Activated naive CD8-positive, alpha-beta T cell treated with anti-CD3 and anti-CD28 coated beads, Interleukin-2, amount 10 ng/mL, durations not matched to agents 7 days and 5 days (primary cell): ENCODE results near the gene LEPROT. TPM values are rescaled to one million over a fixed set of nuclear protein-coding genes. Genes with fewer than 3 reads are reported as not detected.

ENCODE experiments used
- ATAC-seq: fragments of 150-1000 bp; cut with Tn5 transposase; one replicate; pipeline ENCODE4 v1.10.0; 2021; ENCODE audit warnings: low read depth, moderate library complexity
- POLR2A ChIA-PET: fragments of 350-600 bp; sonication (Branson Sonifier 250); formaldehyde crosslinking; loops from one replicate; lab custom pipeline; 2021; ENCODE audit warnings: antibody characterized with exemption; lab: Charles Lee
- DNase-seq: peaks from one replicate; pipeline ENCODE4 v3.0.0; 2021
- H3K27ac Mint-ChIP-seq: one replicate; pipeline ENCODE4 v1.8.0; 2022; ENCODE audit warnings: mild to moderate bottlenecking, mixed read lengths
- H3K27me3 Mint-ChIP-seq: one replicate; pipeline ENCODE4 v1.8.0; 2022; ENCODE audit warnings: mild to moderate bottlenecking, moderate library complexity, mixed read lengths
- H3K36me3 Mint-ChIP-seq: one replicate; pipeline ENCODE4 v1.8.0; 2021; ENCODE audit warnings: mild to moderate bottlenecking, mixed read lengths
- H3K4me1 Mint-ChIP-seq: one replicate; pipeline ENCODE4 v1.8.0; 2021; ENCODE audit warnings: mixed read lengths
- H3K4me3 Mint-ChIP-seq: one replicate; pipeline ENCODE4 v1.8.0; 2022; ENCODE audit warnings: mild to moderate bottlenecking, moderate library complexity, mixed read lengths
- H3K9me3 Mint-ChIP-seq: one replicate; pipeline ENCODE4 v1.8.0; 2021; ENCODE audit warnings: mixed read lengths
- total RNA-seq, 2 experiments: library from RNA; stranded (reverse); gene quantifications; one replicate each; pipeline ENCODE4 v1.2.3, GENCODE V29; 2021

LEPROT gene
- total RNA-seq, 2 experiments from 2014 or later = 25.9 to 27.5 TPM

GRCh38 chr1:65395887-65396612, 24.4 kb upstream of the LEPROT start:
- H3K9me3 Mint-ChIP-seq = no peaks in the 10 kb centered on the region
- ATAC-seq (peak; percentile 18), DNase-seq (no peak)
- H3K4me3 Mint-ChIP-seq = no peak overlapping the region
- POLR2A ChIA-PET = no interaction called here
- no peaks in the 10 kb centered on the region for H3K27me3 Mint-ChIP-seq
- peak overlapping the region; percentile 3 for H3K27ac Mint-ChIP-seq
- H3K4me1 Mint-ChIP-seq = peaks cover 46% of the 10 kb centered on the region
- H3K36me3 Mint-ChIP-seq = peaks cover 9% of the 10 kb centered on the region

GRCh38 chr1:65398083-65398482, 22.4 kb upstream of the LEPROT start:
- no peaks in the 10 kb centered on the region for H3K9me3 Mint-ChIP-seq
- no peak for DNase-seq
- ATAC-seq = no peak
- H3K27me3 Mint-ChIP-seq = no peaks in the 10 kb centered on the region
- POLR2A ChIA-PET = no interaction called here
- no peak overlapping the region for H3K4me3 Mint-ChIP-seq
- peaks cover 9% of the 10 kb centered on the region for H3K36me3 Mint-ChIP-seq
- H3K27ac Mint-ChIP-seq = peak overlapping the region; percentile 39
- H3K4me1 Mint-ChIP-seq = peaks cover 42% of the 10 kb centered on the region

- ATAC-seq = no peak
- Mint-ChIP-seq H3K9me3 (no peaks in the 10 kb centered on the region), H3K27ac (no peak overlapping the region), H3K4me3 (no peak overlapping the region), H3K36me3 (peaks cover 9% of the 10 kb centered on the region), H3K27me3 (no peaks in the 10 kb centered on the region), H3K4me1 (peaks cover 35% of the 10 kb centered on the region)
- POLR2A ChIA-PET = no interaction called here
- DNase-seq = no peak
Measured at GRCh38 chr1:65399003-65399402, 21.5 kb upstream of the LEPROT start.

GRCh38 chr1:65401612-65402011, 18.9 kb upstream of the LEPROT start:
- Mint-ChIP-seq H3K27ac (no peak overlapping the region), H3K4me3 (no peak overlapping the region), H3K4me1 (peaks cover 13% of the 10 kb centered on the region), H3K36me3 (peaks cover 9% of the 10 kb centered on the region), H3K9me3 (no peaks in the 10 kb centered on the region), H3K27me3 (peaks cover 2% of the 10 kb centered on the region)
- POLR2A ChIA-PET = no interaction called here
- ATAC-seq (no peak), DNase-seq (no peak)

- Mint-ChIP-seq H3K27ac (no peak overlapping the region), H3K4me1 (no peaks in the 10 kb centered on the region), H3K4me3 (no peak overlapping the region), H3K27me3 (peaks cover 2% of the 10 kb centered on the region), H3K9me3 (no peaks in the 10 kb centered on the region), H3K36me3 (peaks cover 6% of the 10 kb centered on the region)
- DNase-seq (no peak), ATAC-seq (no peak)
- POLR2A ChIA-PET = interaction anchor here (0.6 kb wide), 1 partner anchor 958 kb away, joined by 3 read pairs; no protein-coding TSS in a partner anchor
Measured at GRCh38 chr1:65404941-65405340, 15.5 kb upstream of the LEPROT start.

GRCh38 chr1:65407877-65408276, 12.6 kb upstream of the LEPROT start:
- peaks cover 3% of the 10 kb centered on the region for H3K36me3 Mint-ChIP-seq
- POLR2A ChIA-PET = no interaction called here
- no peak overlapping the region for H3K27ac Mint-ChIP-seq
- H3K4me3 Mint-ChIP-seq = no peak overlapping the region
- no peak for DNase-seq
- peaks cover 2% of the 10 kb centered on the region for H3K27me3 Mint-ChIP-seq
- H3K4me1 Mint-ChIP-seq = no peaks in the 10 kb centered on the region
- ATAC-seq = no peak
- H3K9me3 Mint-ChIP-seq = no peaks in the 10 kb centered on the region

- Mint-ChIP-seq H3K9me3 (no peaks in the 10 kb centered on the region), H3K27ac (no peak overlapping the region), H3K36me3 (peaks cover 3% of the 10 kb centered on the region), H3K4me1 (no peaks in the 10 kb centered on the region), H3K27me3 (peaks cover 5% of the 10 kb centered on the region), H3K4me3 (no peak overlapping the region)
- ATAC-seq = no peak
- no peak for DNase-seq
- POLR2A ChIA-PET = interaction anchor here (0.8 kb wide), 1 partner anchor 29 kb away, joined by 3 read pairs; no protein-coding TSS in a partner anchor
Measured at GRCh38 chr1:65409314-65409713, 11.2 kb upstream of the LEPROT start.

- no peak for ATAC-seq
- H3K27ac Mint-ChIP-seq = no peak overlapping the region
- peaks cover 4% of the 10 kb centered on the region for H3K27me3 Mint-ChIP-seq
- POLR2A ChIA-PET = no interaction called here
- H3K4me1 Mint-ChIP-seq = no peaks in the 10 kb centered on the region
- DNase-seq = no peak
- no peak overlapping the region for H3K4me3 Mint-ChIP-seq
- H3K36me3 Mint-ChIP-seq = peaks cover 3% of the 10 kb centered on the region
- H3K9me3 Mint-ChIP-seq = no peaks in the 10 kb centered on the region
Measured at GRCh38 chr1:65409816-65410326, 10.6 kb upstream of the LEPROT start.

GRCh38 chr1:65412256-65412983, 8.0 kb upstream of the LEPROT start:
- ATAC-seq (no peak), DNase-seq (no peak)
- H3K36me3 Mint-ChIP-seq = peaks cover 3% of the 10 kb centered on the region
- H3K27me3 Mint-ChIP-seq = peaks cover 11% of the 10 kb centered on the region
- POLR2A ChIA-PET = no interaction called here
- no peaks in the 10 kb centered on the region for H3K9me3 Mint-ChIP-seq
- H3K4me1 Mint-ChIP-seq = peaks cover 2% of the 10 kb centered on the region
- H3K4me3 Mint-ChIP-seq = no peak overlapping the region
- no peak overlapping the region for H3K27ac Mint-ChIP-seq

GRCh38 chr1:65412984-65413375, 7.5 kb upstream of the LEPROT start:
- ATAC-seq = no peak
- no peaks in the 10 kb centered on the region for H3K9me3 Mint-ChIP-seq

GRCh38 chr1:65414538-65414937, 5.9 kb upstream of the LEPROT start:
- H3K27me3 Mint-ChIP-seq = peaks cover 15% of the 10 kb centered on the region
- H3K9me3 Mint-ChIP-seq = no peaks in the 10 kb centered on the region
- peaks cover 8% of the 10 kb centered on the region for H3K4me1 Mint-ChIP-seq
- no peak overlapping the region for H3K27ac Mint-ChIP-seq
- H3K36me3 Mint-ChIP-seq = peaks cover 3% of the 10 kb centered on the region
- ATAC-seq (no peak), DNase-seq (no peak)
- no peak overlapping the region for H3K4me3 Mint-ChIP-seq
- POLR2A ChIA-PET = no interaction called here

More at GRCh38 chr1:65412984-65413375, 7.5 kb upstream of the LEPROT start:
- H3K36me3 Mint-ChIP-seq = peaks cover 3% of the 10 kb centered on the region
- H3K4me3 Mint-ChIP-seq = no peak overlapping the region
- H3K27ac Mint-ChIP-seq = no peak overlapping the region
- POLR2A ChIA-PET = no interaction called here
- H3K4me1 Mint-ChIP-seq = peaks cover 3% of the 10 kb centered on the region
- no peak for DNase-seq
- peaks cover 12% of the 10 kb centered on the region for H3K27me3 Mint-ChIP-seq

- Mint-ChIP-seq H3K9me3 (no peaks in the 10 kb centered on the region), H3K4me1 (peaks cover 8% of the 10 kb centered on the region), H3K27ac (no peak overlapping the region), H3K4me3 (no peak overlapping the region), H3K36me3 (no peaks in the 10 kb centered on the region), H3K27me3 (peaks cover 15% of the 10 kb centered on the region)
- DNase-seq = no peak
- ATAC-seq = no peak
- POLR2A ChIA-PET = no interaction called here
Measured at GRCh38 chr1:65416767-65417166, 3.7 kb upstream of the LEPROT start.

GRCh38 chr1:65417729-65418128, 2.7 kb upstream of the LEPROT start:
- Mint-ChIP-seq H3K27me3 (peaks cover 15% of the 10 kb centered on the region), H3K36me3 (no peaks in the 10 kb centered on the region), H3K9me3 (no peaks in the 10 kb centered on the region), H3K27ac (no peak overlapping the region), H3K4me1 (peaks cover 8% of the 10 kb centered on the region), H3K4me3 (no peak overlapping the region)
- ATAC-seq (no peak), DNase-seq (no peak)
- POLR2A ChIA-PET = no interaction called here
